OCI-LY1 (cell line): ENCODE data around the gene LNX1.
"Not testable (repeated sequence)": the region's sequence is repeated elsewhere in the genome, so short reads cannot be mapped to it uniquely, and the experiment has no call there.

Experiments
- H2AFZ ChIP-seq: fragments of 200-600 bp; sonication (generic), shearing (Covaris generic); 2 replicates; pipeline ENCODE4 v1.6.0; 2014; ENCODE audit warnings: antibody characterized with exemption, mild to moderate bottlenecking, low read length
- H3F3A ChIP-seq: fragments of 200-600 bp; sonication (generic), shearing (Covaris generic); 2 replicates; pipeline ENCODE4 v1.6.0; 2014; ENCODE audit warnings: mild to moderate bottlenecking, antibody characterized with exemption, low read length, moderate library complexity; ENCODE audit not compliant: insufficient read depth
- H3K27ac ChIP-seq: fragments of 200-600 bp; sonication (generic); 2 replicates; pipeline ENCODE4 v1.5.1; 2014; ENCODE audit warnings: low read length, mixed run types, mild to moderate bottlenecking, low read depth; ENCODE audit not compliant: poor library complexity, severe bottlenecking
- H3K27me3 ChIP-seq: fragments of 200-600 bp; sonication (generic); 2 replicates; pipeline ENCODE4 v1.6.0; 2014; ENCODE audit warnings: antibody characterized with exemption, mild to moderate bottlenecking, low read length, moderate library complexity; ENCODE audit not compliant: insufficient read depth
- H3K36me3 ChIP-seq: fragments of 200-600 bp; sonication (generic); 2 replicates; pipeline ENCODE4 v1.6.1; 2014; ENCODE audit warnings: mild to moderate bottlenecking, antibody characterized with exemption, low read length, moderate library complexity, mixed read lengths; ENCODE audit not compliant: insufficient read depth
- H3K4me1 ChIP-seq: fragments of 200-600 bp; sonication (generic); 2 replicates; pipeline ENCODE4 v1.5.1; 2014; ENCODE audit warnings: mild to moderate bottlenecking, low read length, moderate library complexity; ENCODE audit not compliant: insufficient read depth, severe bottlenecking
- H3K4me2 ChIP-seq: fragments of 200-600 bp; sonication (generic), shearing (Covaris generic); 2 replicates; pipeline ENCODE4 v1.6.1; 2014; ENCODE audit warnings: low read length
- H3K4me3 ChIP-seq: fragments of 200-600 bp; sonication (generic); 2 replicates; pipeline ENCODE4 v1.5.1; 2014; ENCODE audit warnings: low read length, low read depth, mild to moderate bottlenecking, mixed read lengths; ENCODE audit not compliant: poor library complexity, severe bottlenecking
- H3K79me2 ChIP-seq: fragments of 200-600 bp; shearing (Covaris generic); 2 replicates; pipeline ENCODE4 v1.6.1; 2016; ENCODE audit warnings: mixed run types, low read length, mixed read lengths; ENCODE audit not compliant: insufficient read depth
- H3K9ac ChIP-seq: fragments of 200-600 bp; sonication (generic), shearing (Covaris generic); 2 replicates; pipeline ENCODE4 v1.6.1; 2014; ENCODE audit warnings: mild to moderate bottlenecking, low read length, mixed read lengths
- H3K9me2 ChIP-seq: fragments of 200-600 bp; sonication (generic), shearing (Covaris generic); 2 replicates; pipeline ENCODE4 v1.6.1; 2014; ENCODE audit warnings: low read depth, mild to moderate bottlenecking, low read length, mixed read lengths
- H3K9me3 ChIP-seq: fragments of 200-600 bp; shearing (Covaris generic); 2 replicates; pipeline ENCODE4 v1.6.1; 2014; ENCODE audit warnings: low read length, mixed read lengths
- H4K20me1 ChIP-seq: fragments of 200-600 bp; sonication (generic), shearing (Covaris generic); 2 replicates; pipeline ENCODE4 v1.6.0; 2016; ENCODE audit warnings: mild to moderate bottlenecking, low read length; ENCODE audit not compliant: insufficient read depth
- EZH2 ChIP-seq: fragments of 200-600 bp; sonication (generic), shearing (Covaris generic); IDR thresholded peaks from 2 replicates; pipeline ENCODE4 v1.8.0; 2017; ENCODE audit warnings: borderline replicate concordance, mixed run types, mild to moderate bottlenecking, antibody characterized with exemption, low read length, moderate library complexity, mixed read lengths
- TF ChIP-seq, protein P1 (sequence below): fragments of 200-600 bp; sonication (generic), shearing (Covaris generic); IDR thresholded peaks from 2 replicates; pipeline ENCODE4 v1.5.1; 2017; ENCODE audit warnings: mild to moderate bottlenecking, antibody characterized with exemption, low read length, moderate library complexity, mixed read lengths

LNX1 gene

DNA sequence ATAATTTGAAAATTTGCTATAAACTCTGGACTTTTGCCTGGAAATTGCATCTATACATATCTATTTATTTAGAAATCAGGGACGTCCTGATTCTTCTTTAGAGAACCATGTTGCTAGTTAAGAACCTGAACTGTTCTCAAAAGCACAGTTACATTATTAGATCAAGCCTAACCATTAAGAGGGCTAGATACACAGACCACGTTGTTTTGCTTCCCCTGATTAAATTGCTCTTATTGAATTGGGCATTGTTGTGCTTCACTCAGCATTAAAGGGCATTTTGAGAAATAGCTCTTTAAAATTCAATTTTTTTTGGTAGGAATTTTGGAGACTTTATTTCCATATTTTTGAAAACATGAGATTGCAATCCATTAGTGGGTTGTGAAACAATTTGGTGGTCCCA, 169.5 kb downstream of the LNX1 start:
- Histone ChIP-seq H3K79me2 (no peaks in the 10 kb centered on the region), H3K36me3 (peaks cover 14% of the 10 kb centered on the region), H3K9ac (no peak overlapping the region)

GRCh38 chr4:53419208-53419607, 172.1 kb downstream of the LNX1 start:
- TF ChIP-seq, protein P1, sequence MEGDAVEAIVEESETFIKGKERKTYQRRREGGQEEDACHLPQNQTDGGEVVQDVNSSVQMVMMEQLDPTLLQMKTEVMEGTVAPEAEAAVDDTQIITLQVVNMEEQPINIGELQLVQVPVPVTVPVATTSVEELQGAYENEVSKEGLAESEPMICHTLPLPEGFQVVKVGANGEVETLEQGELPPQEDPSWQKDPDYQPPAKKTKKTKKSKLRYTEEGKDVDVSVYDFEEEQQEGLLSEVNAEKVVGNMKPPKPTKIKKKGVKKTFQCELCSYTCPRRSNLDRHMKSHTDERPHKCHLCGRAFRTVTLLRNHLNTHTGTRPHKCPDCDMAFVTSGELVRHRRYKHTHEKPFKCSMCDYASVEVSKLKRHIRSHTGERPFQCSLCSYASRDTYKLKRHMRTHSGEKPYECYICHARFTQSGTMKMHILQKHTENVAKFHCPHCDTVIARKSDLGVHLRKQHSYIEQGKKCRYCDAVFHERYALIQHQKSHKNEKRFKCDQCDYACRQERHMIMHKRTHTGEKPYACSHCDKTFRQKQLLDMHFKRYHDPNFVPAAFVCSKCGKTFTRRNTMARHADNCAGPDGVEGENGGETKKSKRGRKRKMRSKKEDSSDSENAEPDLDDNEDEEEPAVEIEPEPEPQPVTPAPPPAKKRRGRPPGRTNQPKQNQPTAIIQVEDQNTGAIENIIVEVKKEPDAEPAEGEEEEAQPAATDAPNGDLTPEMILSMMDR = no peak
- no peak for TF ChIP-seq EZH2
- Histone ChIP-seq H3K4me3 (no peak overlapping the region), H3K9me3 (no peaks in the 10 kb centered on the region), H3K36me3 (peaks cover 27% of the 10 kb centered on the region; the same call in 1 of the 2 replicates), H3K4me1 (no peaks in the 10 kb centered on the region), H3K27me3 (no peaks in the 10 kb centered on the region), H3K9ac (no peak overlapping the region), H3K79me2 (0 out of 2 replicates have a peak, but pooled peaks cover under 1% of the 10 kb centered on the region), H3K27ac (no peak overlapping the region), H3K4me2 (no peak overlapping the region), H3F3A (no peaks in the 10 kb centered on the region), H2AFZ (no peak overlapping the region), H3K9me2 (no peaks in the 10 kb centered on the region), H4K20me1 (no peaks in the 10 kb centered on the region)

More for the DNA sequence above, 169.5 kb downstream of the LNX1 start:
- no peak for TF ChIP-seq EZH2
- TF ChIP-seq, protein P1 = no peak
- Histone ChIP-seq H4K20me1 (no peaks in the 10 kb centered on the region), H3K27me3 (no peaks in the 10 kb centered on the region), H3K9me2 (no peaks in the 10 kb centered on the region), H3K4me3 (no peak overlapping the region), H2AFZ (no peak overlapping the region), H3K9me3 (no peaks in the 10 kb centered on the region), H3K27ac (no peak overlapping the region), H3F3A (no peaks in the 10 kb centered on the region; the same call in 1 of the 2 replicates), H3K4me1 (no peaks in the 10 kb centered on the region), H3K4me2 (no peak overlapping the region)

- H3K9ac ChIP-seq, H3K27me3 ChIP-seq, H3K9me3 ChIP-seq, H3K4me3 ChIP-seq, H3K27ac ChIP-seq, H3K4me2 ChIP-seq, H3F3A ChIP-seq, H2AFZ ChIP-seq, H4K20me1 ChIP-seq, H3K9me2 ChIP-seq, H3K4me1 ChIP-seq: not testable (repeated sequence)
- Histone ChIP-seq H3K36me3 (peaks cover 36% of the 10 kb centered on the region), H3K79me2 (peaks cover 39% of the 10 kb centered on the region)
These were observed 181.8 kb downstream of the LNX1 start for GRCh38 chr4:53409479-53409878.
